GM23338 (cell line): Measurements from ENCODE around the gene TMC2. TPM values are rescaled to one million over a fixed set of nuclear protein-coding genes. Genes with fewer than 3 reads are reported as not detected.
A peak's percentile ranks its signal among the peaks of the same experiment; 100 is the strongest.

Source experiments
- ATAC-seq: fragments of 200-7000 bp; cut with Tn5 transposase; 3 replicates; pipeline ENCODE4 v1.9.1; 2020
- DNase-seq: peaks from one replicate; pipeline ENCODE4 v3.0.0-alpha.2; 2015; ENCODE audit warnings: low spot score
- H2AFZ ChIP-seq: fragments of 200-600 bp; sonication (generic); 2 replicates; pipeline ENCODE4 v1.8.0; 2016; ENCODE audit warnings: antibody characterized with exemption, mild to moderate bottlenecking, moderate library complexity
- H3F3A ChIP-seq: fragments of 200-600 bp; sonication (generic); replicated peaks from 2 replicates; pipeline ENCODE4 v1.8.0; 2017; ENCODE audit warnings: antibody characterized with exemption, mixed run types, low read depth
- H3K27ac ChIP-seq: fragments of 200-600 bp; sonication (generic); 2 replicates; pipeline ENCODE4 v1.6.1; 2016; ENCODE audit warnings: low read depth
- H3K27me3 ChIP-seq: fragments of 200-600 bp; sonication (generic); 2 replicates; pipeline ENCODE4 v1.8.0; 2016; ENCODE audit warnings: mild to moderate bottlenecking, mixed run types, moderate library complexity; ENCODE audit not compliant: insufficient read depth
- H3K36me3 ChIP-seq: fragments of 200-600 bp; sonication (generic); 2 replicates; pipeline ENCODE4 v1.8.0; 2016; ENCODE audit warnings: mild to moderate bottlenecking; ENCODE audit not compliant: insufficient read depth
- H3K4me1 ChIP-seq: fragments of 200-600 bp; sonication (generic); 2 replicates; pipeline ENCODE4 v1.8.0; 2016; ENCODE audit warnings: mild to moderate bottlenecking, moderate library complexity; ENCODE audit not compliant: insufficient read depth
- H3K4me2 ChIP-seq: fragments of 200-600 bp; sonication (generic); 2 replicates; pipeline ENCODE4 v1.7.1; 2017; ENCODE audit warnings: mixed run types
- H3K4me3 ChIP-seq: fragments of 200-600 bp; sonication (generic); 2 replicates; pipeline ENCODE4 v1.6.1; 2016; ENCODE audit warnings: mixed run types
- H3K79me2 ChIP-seq: fragments of 200-600 bp; sonication (generic); replicated peaks from 2 replicates; pipeline ENCODE4 v1.8.0; 2017; ENCODE audit warnings: mild to moderate bottlenecking; ENCODE audit not compliant: insufficient read depth
- H3K9me2 ChIP-seq: fragments of 200-600 bp; sonication (generic); 2 replicates; pipeline ENCODE4 v1.8.0; 2017; ENCODE audit not compliant: insufficient read depth
- H4K20me1 ChIP-seq: fragments of 200-600 bp; sonication (generic); replicated peaks from 2 replicates; pipeline ENCODE4 v1.8.0; 2017; ENCODE audit warnings: mild to moderate bottlenecking; ENCODE audit not compliant: insufficient read depth
- H3K27ac Mint-ChIP-seq: 2 replicates; pipeline ENCODE4 v1.8.0; 2020; ENCODE audit warnings: inconsistent platforms, mild to moderate bottlenecking, moderate library complexity, mixed read lengths
- H3K27me3 Mint-ChIP-seq: 3 replicates; pipeline ENCODE4 v1.8.0; 2022; ENCODE audit warnings: low read depth, mild to moderate bottlenecking, moderate library complexity, mixed read lengths, inconsistent platforms; ENCODE audit not compliant: insufficient read depth, poor library complexity
- H3K36me3 Mint-ChIP-seq: 3 replicates; pipeline ENCODE4 v1.8.0; 2021; ENCODE audit warnings: low read depth, mild to moderate bottlenecking, inconsistent platforms, moderate library complexity, mixed read lengths
- H3K4me1 Mint-ChIP-seq: 3 replicates; pipeline ENCODE4 v1.8.0; 2020; ENCODE audit warnings: mild to moderate bottlenecking, inconsistent platforms, mixed read lengths
- H3K4me3 Mint-ChIP-seq: 3 replicates; pipeline ENCODE4 v1.8.0; 2021; ENCODE audit warnings: moderate library complexity, mild to moderate bottlenecking, inconsistent platforms, mixed read lengths
- H3K9me3 Mint-ChIP-seq: 3 replicates; pipeline ENCODE4 v1.8.0; 2020; ENCODE audit warnings: moderate library complexity, mild to moderate bottlenecking, inconsistent platforms, mixed read lengths
- ZNF462 ChIP-seq: fragments of 250-450 bp; sonication (Bioruptor Pico); IDR thresholded peaks from 2 replicates; pipeline ENCODE4 v1.5.0; 2020; ENCODE audit warnings: mild to moderate bottlenecking, moderate library complexity
- polyA plus RNA-seq: library from polyadenylated mRNA; unstranded; fragments of >200 nt; fragmentation: Nextera tagmentation; extraction: Ambion mirVana; gene quantifications from 2 replicates; pipeline ENCODE4 v1.2.1, GENCODE V29; 2016
- total RNA-seq: library from RNA; depleted of rRNA; stranded (reverse); fragments of >200 nt; shearing (Covaris generic); gene quantifications from 2 replicates; pipeline ENCODE4 v1.2.3, GENCODE V29; 2014
- TF ChIP-seq, protein P1 (sequence below): IDR thresholded peaks from 2 replicates; pipeline ENCODE4 v1.6.1; 2016; ENCODE audit warnings: antibody characterized with exemption

The TMC2 gene
- total and polyA plus RNA-seq, 2 experiments from 2014 or later, result not detected

- no peak for TF ChIP-seq ZNF462 (CRISPR knock-in tag)
Measured at GRCh38 chr20:2596673-2597279, 60.4 kb downstream of the TMC2 start (continued).

DNA sequence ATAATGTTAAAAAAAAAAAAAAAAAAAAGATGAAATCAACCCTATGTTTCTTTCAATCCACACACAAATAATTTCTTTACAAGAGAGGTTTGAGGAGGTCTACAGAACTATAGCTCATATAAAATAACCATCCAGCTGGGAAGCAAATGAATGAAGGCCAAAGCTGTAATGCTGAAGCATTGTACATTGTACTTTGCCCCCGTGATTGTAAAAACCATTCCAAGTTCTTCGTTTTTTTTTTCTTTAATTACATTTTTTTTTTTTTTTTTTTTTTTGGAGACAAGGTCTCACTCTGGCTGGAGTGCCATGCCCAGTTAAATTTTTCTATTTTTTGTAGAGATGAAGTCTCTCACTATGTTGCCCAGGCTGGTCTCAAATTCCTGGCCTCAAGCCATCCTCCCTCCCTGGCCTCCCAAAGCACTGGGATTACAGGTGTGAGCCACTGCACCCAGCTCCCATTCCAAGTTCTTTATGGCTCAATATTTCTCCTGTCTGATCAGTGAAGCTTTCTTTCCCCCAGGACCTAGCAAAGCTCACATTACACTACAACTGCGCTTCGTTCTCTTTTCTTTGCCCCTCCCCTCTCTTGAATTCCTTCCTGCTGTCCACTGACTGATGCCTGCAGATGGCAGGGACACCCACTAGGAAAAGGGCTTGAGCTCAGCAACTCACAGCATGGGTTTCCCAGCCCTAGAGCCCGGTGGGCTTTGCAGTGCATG, 63.1 kb downstream of the TMC2 start:
- H3K27ac ChIP-seq, result no peak overlapping the region
- no peaks in the 10 kb centered on the region for H3K27me3 ChIP-seq
- H3K9me2 ChIP-seq, result no peaks in the 10 kb centered on the region
- no peak overlapping the region for H3K27ac Mint-ChIP-seq
- H3K4me1 Mint-ChIP-seq, result peaks cover 10% of the 10 kb centered on the region; the same call in 2 of the 3 replicates
- no peaks in the 10 kb centered on the region for H3K79me2 ChIP-seq
- H3K4me2 ChIP-seq, result no peak overlapping the region
- H2AFZ ChIP-seq, result peak overlapping the region; percentile 81; the same call in 1 of the 2 replicates
- no peaks in the 10 kb centered on the region for H3F3A ChIP-seq
- H3K36me3 Mint-ChIP-seq, result no peaks in the 10 kb centered on the region
- no peaks in the 10 kb centered on the region for H4K20me1 ChIP-seq
- H3K4me3 Mint-ChIP-seq, result no peak overlapping the region
- no peak overlapping the region for H3K4me3 ChIP-seq
- peak; percentile 50 for DNase-seq
- H3K4me1 ChIP-seq, result no peaks in the 10 kb centered on the region
- peak; percentile 89 for ATAC-seq
- H3K27me3 Mint-ChIP-seq, result peaks cover 3% of the 10 kb centered on the region
- H3K9me3 Mint-ChIP-seq, result no peaks in the 10 kb centered on the region
- no peaks in the 10 kb centered on the region for H3K36me3 ChIP-seq
- TF ChIP-seq, protein P1, sequence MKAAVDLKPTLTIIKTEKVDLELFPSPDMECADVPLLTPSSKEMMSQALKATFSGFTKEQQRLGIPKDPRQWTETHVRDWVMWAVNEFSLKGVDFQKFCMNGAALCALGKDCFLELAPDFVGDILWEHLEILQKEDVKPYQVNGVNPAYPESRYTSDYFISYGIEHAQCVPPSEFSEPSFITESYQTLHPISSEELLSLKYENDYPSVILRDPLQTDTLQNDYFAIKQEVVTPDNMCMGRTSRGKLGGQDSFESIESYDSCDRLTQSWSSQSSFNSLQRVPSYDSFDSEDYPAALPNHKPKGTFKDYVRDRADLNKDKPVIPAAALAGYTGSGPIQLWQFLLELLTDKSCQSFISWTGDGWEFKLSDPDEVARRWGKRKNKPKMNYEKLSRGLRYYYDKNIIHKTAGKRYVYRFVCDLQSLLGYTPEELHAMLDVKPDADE, result no peak
